HCT116 (cell line): ENCODE data around the gene OR51E1. TPM values are rescaled to one million over a fixed set of nuclear protein-coding genes. Genes with fewer than 3 reads are reported as not detected.

Experiments
- ATAC-seq: fragments of 200-7000 bp; cut with Tn5 transposase; 2 replicates; pipeline ENCODE4 v1.9.1; 2020; ENCODE audit warnings: mild to moderate bottlenecking, moderate library complexity
- BruUV-seq: library from RNA; stranded (reverse); fragments of 400-500 nt; replicated peaks from 2 replicates; lab custom pipeline; 2021; lab: Mats Ljungman, UMichigan
- CTCF ChIA-PET: fragments of 300-600 bp; sonication (Branson Sonifier 250); formaldehyde crosslinking; loops from one replicate; lab custom pipeline; 2021; ENCODE audit warnings: antibody characterized with exemption; lab: Charles Lee
- POLR2A ChIA-PET: fragments of 300-600, 350-600 bp; sonication (Branson Sonifier 250); formaldehyde crosslinking; loops from one replicate; lab custom pipeline; 2021; ENCODE audit warnings: antibody characterized with exemption; lab: Charles Lee
- RAD21 ChIA-PET, 2 experiments: fragments of 300-600 bp; sonication (Branson Sonifier 250); formaldehyde crosslinking; loops; one replicate each; lab custom pipeline; 2023; ENCODE audit warnings: low total read pairs in 2 of 2; ENCODE audit not compliant: uncharacterized antibody in 2 of 2, unreplicated experiment in 2 of 2, low non-redundant PET in 1 of 2; lab: Charles Lee
- DNase-seq: peaks from one replicate; pipeline ENCODE4 v3.0.0-alpha.2; 2010; ENCODE audit warnings: low read depth, low spot score
- H2AFZ ChIP-seq: fragments of 200-600 bp; shearing (Covaris generic), sonication (generic); 2 replicates; pipeline ENCODE4 v1.6.1; 2017; ENCODE audit warnings: low read depth, mixed run types, mixed read lengths, antibody characterized with exemption, low read length; ENCODE audit not compliant: poor library complexity, severe bottlenecking
- H3K27ac ChIP-seq: 2 replicates; pipeline ENCODE4 v1.5.1; 2012; ENCODE audit warnings: low read depth, low read length
- H3K27me3 ChIP-seq: fragments of 200-600 bp; sonication (generic); 2 replicates; pipeline ENCODE4 v1.6.1; 2016; ENCODE audit warnings: mixed run types, low read length, mixed read lengths; ENCODE audit not compliant: insufficient read depth
- H3K36me3 ChIP-seq, 2 experiments: fragments of 200-500 bp in 1 of 2; fragments of 200-600 bp in 1 of 2; sonication (Bioruptor generic) in 1 of 2; sonication (generic) in 1 of 2; 2 replicates each; pipeline versions ENCODE4 v1.5.1 to v1.6.1; 2014 to 2016; ENCODE audit warnings: low read length in 2 of 2, inconsistent platforms in 1 of 2, mixed read lengths in 1 of 2, mixed run types in 1 of 2; ENCODE audit not compliant: insufficient read depth in 2 of 2, control insufficient read depth in 1 of 2
- H3K4me1 ChIP-seq, 2 experiments: fragments of 200-600 bp in 1 of 2; sonication (generic) in 1 of 2; 2 replicates each; pipeline versions ENCODE4 v1.5.1 to v1.6.1; 2012 to 2017; ENCODE audit warnings: low read length in 2 of 2, inconsistent platforms in 1 of 2, mild to moderate bottlenecking in 1 of 2, mixed read lengths in 1 of 2, mixed run types in 1 of 2, moderate library complexity in 1 of 2; ENCODE audit not compliant: insufficient read depth in 2 of 2, control insufficient read depth in 1 of 2
- H3K4me2 ChIP-seq: fragments of 200-600 bp; sonication (generic); 2 replicates; pipeline ENCODE4 v1.6.1; 2017; ENCODE audit warnings: mixed run types, low read length, mixed read lengths
- H3K4me3 ChIP-seq, 2 experiments: fragments of 200-600 bp in 1 of 2; sonication (generic) in 1 of 2; replicated peaks in 1 of 2; 2 replicates each; pipeline ENCODE4 v1.5.1; 2011 to 2016; ENCODE audit warnings: low read length in 2 of 2, control low read depth in 1 of 2, low read depth in 1 of 2, mild to moderate bottlenecking in 1 of 2, mixed read lengths in 1 of 2, mixed run types in 1 of 2
- H3K79me2 ChIP-seq: fragments of 200-600 bp; sonication (generic); 2 replicates; pipeline ENCODE4 v1.6.1; 2017; ENCODE audit warnings: mild to moderate bottlenecking, mixed run types, low read length, moderate library complexity, mixed read lengths; ENCODE audit not compliant: insufficient read depth
- H3K9ac ChIP-seq: fragments of 200-600 bp; sonication (generic); 2 replicates; pipeline ENCODE4 v1.6.1; 2016; ENCODE audit warnings: low read length, mixed read lengths
- H3K9me2 ChIP-seq: fragments of 200-600 bp; sonication (generic), shearing (Covaris generic); 2 replicates; pipeline ENCODE4 v1.6.1; 2017; ENCODE audit warnings: mixed run types, mild to moderate bottlenecking, moderate library complexity; ENCODE audit not compliant: insufficient read depth
- H3K9me3 ChIP-seq, 2 experiments: fragments of 200-500 bp in 1 of 2; fragments of 200-600 bp in 1 of 2; sonication (Bioruptor generic) in 1 of 2; sonication (generic) in 1 of 2; 2 replicates each; pipeline ENCODE4 v1.6.1; 2014 to 2017; ENCODE audit warnings: low read length in 2 of 2, mixed read lengths in 2 of 2, inconsistent platforms in 1 of 2, low read depth in 1 of 2, mild to moderate bottlenecking in 1 of 2, mixed run types in 1 of 2, moderate library complexity in 1 of 2; ENCODE audit not compliant: control insufficient read depth in 1 of 2, insufficient read depth in 1 of 2
- H4K20me1 ChIP-seq: fragments of 200-600 bp; sonication (generic), shearing (Covaris generic); 2 replicates; pipeline ENCODE4 v1.6.1; 2017; ENCODE audit warnings: mixed run types, mild to moderate bottlenecking, moderate library complexity; ENCODE audit not compliant: insufficient read depth
- CBX3 ChIP-seq: IDR thresholded peaks from 2 replicates; pipeline ENCODE4 v1.6.1; 2012; ENCODE audit warnings: low read depth
- CEBPB ChIP-seq: IDR thresholded peaks from 2 replicates; pipeline ENCODE4 v1.6.1; 2012; ENCODE audit warnings: low read depth
- EGR1 ChIP-seq: IDR thresholded peaks from 2 replicates; pipeline ENCODE4 v1.6.1; 2012; ENCODE audit warnings: low read depth
- ELF1 ChIP-seq: IDR thresholded peaks from 2 replicates; pipeline ENCODE4 v1.6.1; 2012; ENCODE audit warnings: low read depth, borderline replicate concordance
- FOSL1 ChIP-seq: IDR thresholded peaks from 2 replicates; pipeline ENCODE4 v1.6.1; 2012; ENCODE audit warnings: low read depth
- JUND ChIP-seq: IDR thresholded peaks from 2 replicates; pipeline ENCODE4 v1.6.1; 2012
- POLR2A ChIP-seq: IDR thresholded peaks from 2 replicates; pipeline ENCODE4 v1.7.0; 2011; ENCODE audit warnings: borderline replicate concordance; ENCODE audit not compliant: insufficient read depth, insufficient read length; ENCODE audit errors: extremely low read depth
- SIN3A ChIP-seq: IDR thresholded peaks from 2 replicates; pipeline ENCODE4 v1.6.1; 2012; ENCODE audit warnings: low read depth
- SRF ChIP-seq: IDR thresholded peaks from 2 replicates; pipeline ENCODE4 v1.6.1; 2012; ENCODE audit warnings: low read depth
- TCF7L2 ChIP-seq: IDR thresholded peaks from 2 replicates; pipeline ENCODE4 v1.7.0; 2011; ENCODE audit warnings: borderline replicate concordance, inconsistent platforms; ENCODE audit not compliant: insufficient read depth, insufficient read length; ENCODE audit errors: extremely low read depth
- ZBTB33 ChIP-seq: IDR thresholded peaks from 2 replicates; pipeline ENCODE4 v1.6.1; 2011; ENCODE audit warnings: mild to moderate bottlenecking, low read length, moderate library complexity; ENCODE audit not compliant: insufficient replicate concordance; ENCODE audit errors: extremely low read depth
- ZFX ChIP-seq: fragments of 450-650 bp; IDR thresholded peaks from 2 replicates; pipeline ENCODE4 v1.6.1; 2017
- ZNF274 ChIP-seq: fragments of 200-500 bp; sonication (Bioruptor generic); IDR thresholded peaks from 2 replicates; pipeline ENCODE4 v1.6.1; 2014; ENCODE audit warnings: mild to moderate bottlenecking, low read depth, low read length, inconsistent platforms
- intact Hi-C: fragments of 100-400 bp; cut with micrococcal nuclease; formaldehyde crosslinking; loops from 2 replicates; pipeline ENCODE4 v1.10.0; 2022
- total RNA-seq: library from RNA; stranded (reverse); gene quantifications from one replicate; pipeline ENCODE4 v1.2.1, GENCODE V29; 2021; ENCODE audit not compliant: unreplicated experiment
- TF ChIP-seq, protein P1 (sequence below), 3 experiments: fragments of 200-600 bp in 1 of 3; sonication (generic) in 1 of 3; IDR thresholded peaks in 2 of 3; conservative IDR thresholded peaks in 1 of 3; 2 replicates each; pipeline ENCODE4 v1.5.1; 2012 to 2017; ENCODE audit warnings: low read depth in 2 of 3, low read length in 2 of 3, antibody characterized with exemption in 1 of 3, borderline replicate concordance in 1 of 3, control low read depth in 1 of 3, mild to moderate bottlenecking in 1 of 3, mixed read lengths in 1 of 3, mixed run types in 1 of 3, moderate library complexity in 1 of 3; ENCODE audit not compliant: insufficient read depth in 1 of 3
- TF ChIP-seq, protein P2 (sequence below): IDR thresholded peaks from 2 replicates; pipeline ENCODE4 v1.6.1; 2012

The OR51E1 gene
- total RNA-seq, 1 experiment from 2014 or later = not detected

DNA sequence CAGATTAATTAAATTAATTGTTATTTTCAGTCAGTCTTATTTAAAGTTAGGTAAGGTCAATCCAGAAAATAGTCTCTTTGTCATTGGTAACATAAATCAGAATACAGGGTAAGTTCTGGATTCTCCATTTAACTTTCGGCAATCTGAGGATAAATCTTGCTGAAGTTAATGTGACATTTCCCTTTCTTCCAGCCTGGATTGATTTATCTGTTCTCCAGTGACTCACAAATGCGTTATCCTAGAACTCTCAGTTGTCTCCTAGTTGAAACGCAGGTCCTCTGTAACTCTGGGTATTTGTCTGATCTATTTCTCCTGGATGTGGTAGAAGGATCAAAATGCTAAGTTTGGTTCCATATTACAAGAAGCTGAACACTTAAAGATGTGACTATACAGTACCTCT, 21.0 kb downstream of the OR51E1 start:
- intact Hi-C loops = no loop called here
- TF ChIP-seq ZFX = no peak
- no peaks in the 10 kb centered on the region for H3K79me2 ChIP-seq
- ATAC-seq (no peak), DNase-seq (no peak)
- no peaks in the 10 kb centered on the region for H3K9me2 ChIP-seq
- BruUV-seq = no TSS peak
- no peak overlapping the region for H3K9ac ChIP-seq
- CTCF ChIA-PET = no interaction called here
- H3K4me3 ChIP-seq = no peak overlapping the region
- H4K20me1 ChIP-seq = no peaks in the 10 kb centered on the region
- RAD21 ChIA-PET = no interaction called here
- POLR2A ChIA-PET = no interaction called here
- H3K4me2 ChIP-seq = no peak overlapping the region
- no peak overlapping the region for H2AFZ ChIP-seq
- no peaks in the 10 kb centered on the region for H3K36me3 ChIP-seq
- no peaks in the 10 kb centered on the region for H3K4me1 ChIP-seq
- H3K9me3 ChIP-seq = no peaks in the 10 kb centered on the region
- peaks cover 61% of the 10 kb centered on the region for H3K27me3 ChIP-seq
- H3K27ac ChIP-seq = no peak overlapping the region

GRCh38 chr11:4665424-4665823, 21.6 kb downstream of the OR51E1 start:
- peaks cover 57% of the 10 kb centered on the region for H3K27me3 ChIP-seq
- DNase-seq = no peak
- no peak for TF ChIP-seq JUND
- TF ChIP-seq CBX3 = no peak
- no peak for TF ChIP-seq CEBPB
- TF ChIP-seq POLR2A = no peak
- TF ChIP-seq FOSL1 = no peak
- no peak for TF ChIP-seq TCF7L2
- TF ChIP-seq SRF = no peak
- no peak for TF ChIP-seq ELF1
- no peak for TF ChIP-seq ZBTB33
- TF ChIP-seq ZFX = no peak
- TF ChIP-seq SIN3A = no peak
- TF ChIP-seq, protein P1, sequence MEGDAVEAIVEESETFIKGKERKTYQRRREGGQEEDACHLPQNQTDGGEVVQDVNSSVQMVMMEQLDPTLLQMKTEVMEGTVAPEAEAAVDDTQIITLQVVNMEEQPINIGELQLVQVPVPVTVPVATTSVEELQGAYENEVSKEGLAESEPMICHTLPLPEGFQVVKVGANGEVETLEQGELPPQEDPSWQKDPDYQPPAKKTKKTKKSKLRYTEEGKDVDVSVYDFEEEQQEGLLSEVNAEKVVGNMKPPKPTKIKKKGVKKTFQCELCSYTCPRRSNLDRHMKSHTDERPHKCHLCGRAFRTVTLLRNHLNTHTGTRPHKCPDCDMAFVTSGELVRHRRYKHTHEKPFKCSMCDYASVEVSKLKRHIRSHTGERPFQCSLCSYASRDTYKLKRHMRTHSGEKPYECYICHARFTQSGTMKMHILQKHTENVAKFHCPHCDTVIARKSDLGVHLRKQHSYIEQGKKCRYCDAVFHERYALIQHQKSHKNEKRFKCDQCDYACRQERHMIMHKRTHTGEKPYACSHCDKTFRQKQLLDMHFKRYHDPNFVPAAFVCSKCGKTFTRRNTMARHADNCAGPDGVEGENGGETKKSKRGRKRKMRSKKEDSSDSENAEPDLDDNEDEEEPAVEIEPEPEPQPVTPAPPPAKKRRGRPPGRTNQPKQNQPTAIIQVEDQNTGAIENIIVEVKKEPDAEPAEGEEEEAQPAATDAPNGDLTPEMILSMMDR (IDR thresholded peaks at IDR 0.05 in 2 of 3, conservative IDR thresholded peaks at IDR 0.05 in 1 of 3; ENCODE audit: borderline replicate concordance in 1 of 3, insufficient read depth in 1 of 3, low read depth in 2 of 3, low read length in 2 of 3) = no peak
- no peak for TF ChIP-seq EGR1
- TF ChIP-seq, protein P2, sequence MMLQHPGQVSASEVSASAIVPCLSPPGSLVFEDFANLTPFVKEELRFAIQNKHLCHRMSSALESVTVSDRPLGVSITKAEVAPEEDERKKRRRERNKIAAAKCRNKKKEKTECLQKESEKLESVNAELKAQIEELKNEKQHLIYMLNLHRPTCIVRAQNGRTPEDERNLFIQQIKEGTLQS = no peak
- TF ChIP-seq ZNF274 = no peak

More at GRCh38 chr11:4665424-4665823, 21.6 kb downstream of the OR51E1 start:
- H3K79me2 ChIP-seq = no peaks in the 10 kb centered on the region
- no TSS peak for BruUV-seq
- intact Hi-C loops = no loop called here
- RAD21 ChIA-PET = no interaction called here
- no peaks in the 10 kb centered on the region for H3K9me2 ChIP-seq
- no peak overlapping the region for H3K4me3 ChIP-seq
- no peaks in the 10 kb centered on the region for H3K4me1 ChIP-seq
- H3K9me3 ChIP-seq = no peaks in the 10 kb centered on the region
- no peaks in the 10 kb centered on the region for H3K36me3 ChIP-seq
- H3K27ac ChIP-seq = no peak overlapping the region
- no peaks in the 10 kb centered on the region for H4K20me1 ChIP-seq
- CTCF ChIA-PET = no interaction called here
- H3K4me2 ChIP-seq = no peak overlapping the region
- H3K9ac ChIP-seq = no peak overlapping the region
- H2AFZ ChIP-seq = no peak overlapping the region
- no peak for ATAC-seq
- POLR2A ChIA-PET = no interaction called here
